Measurements from ENCODE around the gene TENM3. TPM values are rescaled to one million over a fixed set of nuclear protein-coding genes. Genes with fewer than 3 reads are reported as not detected.

Gene TENM3
- total RNA-seq, 1 donor from 2014 or later: 2.8 TPM

DNA sequence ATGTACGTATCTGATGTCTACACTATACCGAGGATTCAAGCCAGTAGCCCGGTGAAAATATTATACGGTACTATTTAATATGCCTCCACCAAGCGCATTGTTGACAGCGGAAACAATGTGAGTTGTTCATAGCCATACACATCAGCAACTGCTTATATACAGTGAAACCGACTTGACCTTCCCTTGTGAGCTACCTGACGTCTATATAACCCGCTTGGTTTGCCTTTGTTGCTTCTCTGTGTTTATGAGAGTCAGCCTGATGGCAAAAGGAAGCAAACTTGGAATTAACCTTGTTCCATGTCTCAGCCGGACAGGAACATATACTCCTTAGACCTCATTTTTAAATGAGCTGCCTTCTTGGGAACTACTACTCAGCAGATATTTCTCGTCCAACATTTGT lies 462.2 kb downstream of the TENM3 start:
- DNase-seq (ENCODE audit: low spot score in 2 of 2): no peak
- Histone ChIP-seq H3K9me3 (no peaks in the 10 kb centered on the region), H3K27ac (no peak overlapping the region), H3K27me3 (no peaks in the 10 kb centered on the region), H3K4me3 (no peak overlapping the region), H3K36me3 (no peaks in the 10 kb centered on the region), H3K4me1 (no peaks in the 10 kb centered on the region)
- intact Hi-C loops (cut with DNase I): no loop called here
- TF ChIP-seq CTCF (IDR thresholded peaks at IDR 0.05): no peak

GRCh38 chr4:182711211-182711610 lies 468.0 kb downstream of the TENM3 start:
- H3K36me3 ChIP-seq: no peaks in the 10 kb centered on the region
- no peak overlapping the region for H3K4me3 ChIP-seq
- DNase-seq (ENCODE audit: low spot score in 2 of 2): no peak
- intact Hi-C loops (cut with DNase I): no loop called here
- H3K4me1 ChIP-seq: no peaks in the 10 kb centered on the region
- no peak for TF ChIP-seq CTCF (IDR thresholded peaks at IDR 0.05)
- H3K9me3 ChIP-seq: no peaks in the 10 kb centered on the region
- H3K27me3 ChIP-seq: no peaks in the 10 kb centered on the region
- H3K27ac ChIP-seq: no peak overlapping the region

- no peak for DNase-seq (ENCODE audit: low spot score in 2 of 2)
- no peaks in the 10 kb centered on the region for H3K27me3 ChIP-seq
- no peaks in the 10 kb centered on the region for H3K9me3 ChIP-seq
- intact Hi-C loops (cut with DNase I): no loop called here
- TF ChIP-seq CTCF (IDR thresholded peaks at IDR 0.05): no peak
- H3K27ac ChIP-seq: no peak overlapping the region
- no peak overlapping the region for H3K4me3 ChIP-seq
- H3K4me1 ChIP-seq: no peaks in the 10 kb centered on the region
- H3K36me3 ChIP-seq: no peaks in the 10 kb centered on the region
These were observed 472.3 kb downstream of the TENM3 start for GRCh38 chr4:182715548-182715947.

GRCh38 chr4:182716192-182716591 lies 473.0 kb downstream of the TENM3 start:
- no peaks in the 10 kb centered on the region for H3K9me3 ChIP-seq
- intact Hi-C loops (cut with DNase I): no loop called here
- no peak for DNase-seq (ENCODE audit: low spot score in 2 of 2)
- no peaks in the 10 kb centered on the region for H3K36me3 ChIP-seq
- H3K4me1 ChIP-seq: no peaks in the 10 kb centered on the region
- H3K27ac ChIP-seq: no peak overlapping the region
- no peak for TF ChIP-seq CTCF (IDR thresholded peaks at IDR 0.05)
- no peak overlapping the region for H3K4me3 ChIP-seq
- H3K27me3 ChIP-seq: no peaks in the 10 kb centered on the region

GRCh38 chr4:182717788-182718583 lies 474.8 kb downstream of the TENM3 start:
- intact Hi-C loops (cut with DNase I): no loop called here
- no peak overlapping the region for H3K4me3 ChIP-seq
- no peaks in the 10 kb centered on the region for H3K27me3 ChIP-seq
- no peaks in the 10 kb centered on the region for H3K4me1 ChIP-seq
- H3K36me3 ChIP-seq: no peaks in the 10 kb centered on the region
- no peak for DNase-seq (ENCODE audit: low spot score in 2 of 2)
- TF ChIP-seq CTCF (IDR thresholded peaks at IDR 0.05): no peak
- no peak overlapping the region for H3K27ac ChIP-seq
- H3K9me3 ChIP-seq: no peaks in the 10 kb centered on the region

Data from ascending aorta (tissue), 2 donors.